H1 (cell line): ENCODE results near the gene FLCN. TPM values are rescaled to one million over a fixed set of nuclear protein-coding genes. Genes with fewer than 3 reads are reported as not detected.

Source experiments
- CTCF ChIA-PET: fragments of 300-600 bp; sonication (Branson Sonifier 250); formaldehyde crosslinking; loops from one replicate; lab custom pipeline; 2021; ENCODE audit not compliant: partially characterized antibody; lab: Charles Lee
- POLR2A ChIA-PET: fragments of 300-600 bp; sonication (Branson Sonifier 250); formaldehyde crosslinking; loops from one replicate; lab custom pipeline; 2021; ENCODE audit warnings: inconsistent platforms; ENCODE audit not compliant: partially characterized antibody; lab: Charles Lee
- DNase-seq, 2 experiments: peaks; one replicate each; pipeline versions ENCODE4 v3.0.0 to v3.0.0-alpha.2; 2010 to 2022; ENCODE audit warnings: low spot score in 2 of 2, low read depth in 1 of 2, mixed read lengths in 1 of 2
- FAIRE-seq: peaks from 2 replicates; lab custom pipeline; 2011; peaks lifted over from hg19 to GRCh38; lab: Jason Lieb, UNC
- H2AFZ ChIP-seq: 2 replicates; pipeline ENCODE4 v1.8.1; 2012; ENCODE audit warnings: low read length, inconsistent platforms
- H2AK5ac ChIP-seq: 2 replicates; pipeline ENCODE4 v1.6.1; 2013; ENCODE audit warnings: low read depth, low read length
- H2BK120ac ChIP-seq: replicated peaks from 2 replicates; pipeline ENCODE3; 2013; ENCODE audit warnings: low read depth, low read length, inconsistent platforms
- H2BK12ac ChIP-seq: 2 replicates; pipeline ENCODE4 v1.6.1; 2013; ENCODE audit warnings: low read depth, low read length
- H2BK15ac ChIP-seq: 2 replicates; pipeline ENCODE4 v1.6.1; 2013; ENCODE audit warnings: low read length
- H2BK20ac ChIP-seq: 2 replicates; pipeline ENCODE4 v1.6.1; 2013; ENCODE audit warnings: low read length
- H2BK5ac ChIP-seq: 2 replicates; pipeline ENCODE4 v1.6.1; 2013; ENCODE audit warnings: low read depth, low read length
- H3K14ac ChIP-seq: 2 replicates; pipeline ENCODE4 v1.6.1; 2013; ENCODE audit warnings: inconsistent platforms; ENCODE audit not compliant: insufficient read length
- H3K18ac ChIP-seq: 2 replicates; pipeline ENCODE4 v1.6.1; 2013; ENCODE audit warnings: low read length; ENCODE audit errors: extremely low read depth
- H3K23ac ChIP-seq: 2 replicates; pipeline ENCODE4 v1.6.1; 2013; ENCODE audit warnings: inconsistent platforms; ENCODE audit not compliant: insufficient read length
- H3K23me2 ChIP-seq: 2 replicates; pipeline ENCODE4 v1.6.1; 2013; ENCODE audit warnings: low read depth, low read length
- H3K27ac ChIP-seq: 2 replicates; pipeline ENCODE4 v1.6.1; 2011; ENCODE audit warnings: low read depth, low read length, inconsistent platforms
- H3K27me3 ChIP-seq, 4 experiments: replicated peaks in 1 of 4; 1 replicate in 1 of 4; 2 replicates in 3 of 4; pipeline versions ENCODE4 v1.6.1 to v1.8.1; 2011 to 2013; ENCODE audit warnings: low read length in 3 of 4, mild to moderate bottlenecking in 3 of 4, inconsistent platforms in 2 of 4, mixed read lengths in 2 of 4, moderate library complexity in 1 of 4; ENCODE audit not compliant: control insufficient read depth in 3 of 4, insufficient read depth in 3 of 4; ENCODE audit errors: extremely low read depth in 1 of 4
- H3K36me3 ChIP-seq, 4 experiments: 2 replicates each; pipeline versions ENCODE4 v1.6.1 to v1.8.1; 2011 to 2013; ENCODE audit warnings: mild to moderate bottlenecking in 4 of 4, low read length in 3 of 4, moderate library complexity in 2 of 4, control low read depth in 1 of 4, inconsistent platforms in 1 of 4; ENCODE audit not compliant: insufficient read depth in 4 of 4, control insufficient read depth in 2 of 4
- H3K4ac ChIP-seq: replicated peaks from 2 replicates; pipeline ENCODE3; 2013; ENCODE audit warnings: low read length, low read depth, mixed read lengths, inconsistent platforms; ENCODE audit not compliant: insufficient read length
- H3K4me1 ChIP-seq, 4 experiments: replicated peaks in 1 of 4; 1 replicate in 1 of 4; 2 replicates in 3 of 4; pipeline versions ENCODE4 v1.6.1 to v1.8.1; 2011 to 2013; ENCODE audit warnings: low read length in 3 of 4, inconsistent platforms in 2 of 4, mixed read lengths in 1 of 4; ENCODE audit not compliant: insufficient read depth in 4 of 4, control insufficient read depth in 3 of 4
- H3K4me2 ChIP-seq, 2 experiments: 2 replicates each; pipeline versions ENCODE4 v1.6.1 to v1.8.1; 2011 to 2013; ENCODE audit warnings: low read depth in 2 of 2, low read length in 2 of 2, control low read depth in 1 of 2, inconsistent platforms in 1 of 2, mild to moderate bottlenecking in 1 of 2; ENCODE audit not compliant: insufficient read depth in 1 of 2
- H3K4me3 ChIP-seq, 4 experiments: fragments of 200-600, 300-600 bp in 1 of 4; sonication (generic), shearing (Covaris generic), sonication (Bioruptor Twin) in 1 of 4; 2 replicates each; pipeline versions ENCODE4 v1.5.1 to v1.8.1; 2011 to 2016; ENCODE audit warnings: low read length in 4 of 4, low read depth in 3 of 4, control low read depth in 2 of 4, inconsistent platforms in 2 of 4, mild to moderate bottlenecking in 2 of 4, mixed read lengths in 1 of 4, moderate library complexity in 1 of 4; ENCODE audit not compliant: insufficient read depth in 2 of 4; ENCODE audit errors: extremely low read depth in 1 of 4
- H3K56ac ChIP-seq: replicated peaks from 2 replicates; pipeline ENCODE3; 2013; ENCODE audit warnings: low read depth, mild to moderate bottlenecking, mixed read lengths, low read length, inconsistent platforms; ENCODE audit not compliant: insufficient read length
- H3K79me1 ChIP-seq: 2 replicates; pipeline ENCODE4 v1.6.1; 2013; ENCODE audit warnings: low read depth, low read length, control low read depth
- H3K79me2 ChIP-seq, 2 experiments: 2 replicates each; pipeline versions ENCODE4 v1.6.1 to v1.8.1; 2012 to 2013; ENCODE audit warnings: low read length in 2 of 2, mild to moderate bottlenecking in 2 of 2, inconsistent platforms in 1 of 2; ENCODE audit not compliant: insufficient read depth in 2 of 2, control insufficient read depth in 1 of 2
- H3K9ac ChIP-seq, 4 experiments: replicated peaks in 1 of 4; 1 replicate in 1 of 4; 2 replicates in 3 of 4; pipeline versions ENCODE4 v1.6.1 to v1.8.1; 2011 to 2013; ENCODE audit warnings: low read depth in 3 of 4, low read length in 3 of 4, control low read depth in 2 of 4, mild to moderate bottlenecking in 2 of 4, moderate library complexity in 2 of 4, inconsistent platforms in 1 of 4; ENCODE audit errors: extremely low read depth in 1 of 4
- H3K9me3 ChIP-seq, 2 experiments: 2 replicates each; pipeline versions ENCODE4 v1.6.1 to v1.8.1; 2012 to 2013; ENCODE audit warnings: mild to moderate bottlenecking in 2 of 2, moderate library complexity in 2 of 2, control low read depth in 1 of 2, inconsistent platforms in 1 of 2, low read depth in 1 of 2, low read length in 1 of 2, mixed read lengths in 1 of 2; ENCODE audit not compliant: insufficient read depth in 2 of 2
- H4K20me1 ChIP-seq, 2 experiments: replicated peaks in 1 of 2; 2 replicates each; pipeline versions ENCODE3 to v1.8.1; 2011 to 2013; ENCODE audit warnings: inconsistent platforms in 2 of 2, low read length in 2 of 2, mild to moderate bottlenecking in 1 of 2; ENCODE audit not compliant: insufficient read depth in 2 of 2, control insufficient read depth in 1 of 2
- H4K5ac ChIP-seq: 2 replicates; pipeline ENCODE4 v1.6.1; 2013; ENCODE audit warnings: low read length, low read depth, mixed read lengths, inconsistent platforms; ENCODE audit not compliant: insufficient read length
- H4K8ac ChIP-seq: 2 replicates; pipeline ENCODE4 v1.8.0; 2013; ENCODE audit warnings: mild to moderate bottlenecking, moderate library complexity, low read length, inconsistent platforms; ENCODE audit not compliant: insufficient read depth; ENCODE audit errors: extremely low read depth
- H4K91ac ChIP-seq: replicated peaks from 2 replicates; pipeline ENCODE3; 2013; ENCODE audit warnings: low read length, mixed read lengths, inconsistent platforms; ENCODE audit not compliant: insufficient read length
- CTBP2 ChIP-seq: IDR thresholded peaks from 2 replicates; pipeline ENCODE4 v1.7.0; 2011; ENCODE audit warnings: borderline replicate concordance, mild to moderate bottlenecking, moderate library complexity, mixed read lengths, low read length; ENCODE audit not compliant: insufficient read depth, insufficient read length
- RAD21 ChIP-seq, 2 experiments: IDR thresholded peaks in 1 of 2; conservative IDR thresholded peaks in 1 of 2; 2 replicates each; pipeline ENCODE4 v1.6.1; 2011; ENCODE audit warnings: low read depth in 2 of 2, low read length in 2 of 2, improper control_type of control experiment in 1 of 2, inconsistent platforms in 1 of 2, mild to moderate bottlenecking in 1 of 2, moderate library complexity in 1 of 2
- RXRA ChIP-seq: IDR thresholded peaks from 2 replicates; pipeline ENCODE4 v1.6.1; 2011; ENCODE audit warnings: low read depth, mild to moderate bottlenecking, low read length, moderate library complexity; ENCODE audit not compliant: insufficient read depth
- SIN3A ChIP-seq, 2 experiments: IDR thresholded peaks in 1 of 2; conservative IDR thresholded peaks in 1 of 2; 2 replicates each; pipeline ENCODE4 v1.6.1; 2011 to 2012; ENCODE audit warnings: low read length in 2 of 2, improper control_type of control experiment in 1 of 2, low read depth in 1 of 2, mild to moderate bottlenecking in 1 of 2
- SP4 ChIP-seq: IDR thresholded peaks from 2 replicates; pipeline ENCODE4 v1.6.1; 2012; ENCODE audit warnings: low read length, inconsistent platforms
- WGBS, 2 experiments: shearing (Covaris generic) in 1 of 2; methylation state at CpG; one replicate each; pipeline versions ENCODE4 v1.1.6 to v1.1.7; 2013 to 2015; ENCODE audit warnings: low lambda C conversion rate in 2 of 2, mixed read lengths in 2 of 2, inconsistent platforms in 1 of 2, low coverage in 1 of 2, missing lambda C conversion rate in 1 of 2; ENCODE audit not compliant: insufficient replicate concordance in 2 of 2, insufficient coverage in 1 of 2, insufficient read length in 1 of 2; ENCODE audit errors: extremely low coverage in 1 of 2, missing lambda C conversion rate in 1 of 2; 5-methylcytosine and 5-hydroxymethylcytosine counted together
- polyA plus RNA-seq, 7 experiments: library from polyadenylated mRNA; depleted of rRNA in 3 of 7; stranded (reverse) in 5 of 7; unstranded in 2 of 7; fragments of >200 nt in 5 of 7; fragments of 200-250 nt in 2 of 7; gene quantifications; 1 replicate in 5 of 7; 2 replicates in 1 of 7; 4 replicates in 1 of 7; pipeline versions ENCODE4 v1.2.1 to v1.2.3, GENCODE V29; 2011 to 2013; ENCODE audit warnings: missing spikeins in 2 of 7, mixed read lengths in 2 of 7
- total RNA-seq: library from RNA; stranded (reverse); fragmentation: NEBNext Ultra II Directional; extraction: Animal tissue kit (Norgen Biotek cat#: 25700); gene quantifications from 2 replicates; pipeline ENCODE4 v1.2.1, GENCODE V29; 2021
- TF ChIP-seq, protein P1 (sequence below): IDR thresholded peaks from 2 replicates; pipeline ENCODE4 v1.6.1; 2011; ENCODE audit warnings: low read length, improper control_type of control experiment

FLCN gene
- total and polyA plus RNA-seq, 2 of the 8 experiments (the other 6 are each of a cell fraction or from before 2014, with no cell fraction given) = 15.6 to 34.6 TPM

- no peak overlapping the region; the same call in 1 of the 2 replicates for H4K8ac ChIP-seq
- H2BK15ac ChIP-seq = no peak overlapping the region
- no peak overlapping the region for H2AFZ ChIP-seq
- H2BK20ac ChIP-seq = no peak overlapping the region
- POLR2A ChIA-PET = interaction anchor here (1.9 to 2.1 kb wide), 2 partner anchors 8 to 13 kb away, joined by 5 to 7 read pairs; no protein-coding TSS in a partner anchor
- H3K4me1 ChIP-seq = no peaks in the 10 kb centered on the region; a peak in 1 of 7 replicates
- H3K9ac ChIP-seq = no peak overlapping the region
- H3K79me2 ChIP-seq = no peaks in the 10 kb centered on the region; a peak in 1 of 4 replicates
- no peak overlapping the region for H3K23ac ChIP-seq
- H3K79me1 ChIP-seq = no peaks in the 10 kb centered on the region; the same call in 1 of the 2 replicates
- H3K27ac ChIP-seq = no peak overlapping the region
- no peak overlapping the region for H4K91ac ChIP-seq
- no peak for FAIRE-seq
- no peak for TF ChIP-seq RAD21 (IDR thresholded peaks at IDR 0.05 in 1 of 2, conservative IDR thresholded peaks at IDR 0.05 in 1 of 2; ENCODE audit: low read depth in 2 of 2, low read length in 2 of 2)
- TF ChIP-seq RXRA = no peak
- no peak for TF ChIP-seq SIN3A (conservative IDR thresholded peaks at IDR 0.05 in 1 of 2, IDR thresholded peaks at IDR 0.05 in 1 of 2; ENCODE audit: low read depth in 1 of 2, low read length in 2 of 2)
- TF ChIP-seq, protein P1, sequence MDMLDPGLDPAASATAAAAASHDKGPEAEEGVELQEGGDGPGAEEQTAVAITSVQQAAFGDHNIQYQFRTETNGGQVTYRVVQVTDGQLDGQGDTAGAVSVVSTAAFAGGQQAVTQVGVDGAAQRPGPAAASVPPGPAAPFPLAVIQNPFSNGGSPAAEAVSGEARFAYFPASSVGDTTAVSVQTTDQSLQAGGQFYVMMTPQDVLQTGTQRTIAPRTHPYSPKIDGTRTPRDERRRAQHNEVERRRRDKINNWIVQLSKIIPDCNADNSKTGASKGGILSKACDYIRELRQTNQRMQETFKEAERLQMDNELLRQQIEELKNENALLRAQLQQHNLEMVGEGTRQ = no peak
- TF ChIP-seq CTBP2 = no peak
- no peak for TF ChIP-seq SP4
- TF ChIP-seq, all 59 proteins: peak for 0
- Histone ChIP-seq H3K23me2 (no peaks in the 10 kb centered on the region), H3K4me3 (no peak overlapping the region), H2AK5ac (no peak overlapping the region), H3K9me3 (no peaks in the 10 kb centered on the region), H3K14ac (no peak overlapping the region), H3K18ac (no peak overlapping the region), H4K20me1 (peaks cover 9 to 10% of the 10 kb centered on the region in 2 experiments), H3K27me3 (no peaks in the 10 kb centered on the region; a peak in 1 of 7 replicates), H2BK5ac (no peak overlapping the region; the same call in 1 of the 2 replicates), H2BK12ac (no peak overlapping the region), H3K36me3 (peaks cover 19 to 89% (median 60%) of the 10 kb centered on the region in 4 experiments), H2BK120ac (no peak overlapping the region), H3K56ac (no peak overlapping the region), H3K4me2 (no peak overlapping the region), H4K5ac (no peak overlapping the region), H3K4ac (no peak overlapping the region)
- DNase-seq = no peak
- CTCF ChIA-PET = interaction anchor here (1.2 to 2.0 kb wide), 2 partner anchors 78 to 82 kb away, joined by 3 to 5 read pairs; no protein-coding TSS in a partner anchor
- WGBS, 2 experiments = 91% methylated on average over 16 of the region's 16 CpGs; no CpG with 5 or more reads in 1 of the 2 experiments
These were observed 13.2 kb downstream of the FLCN start for GRCh38 chr17:17223736-17224135.
